Astrocyte of the spinal cord (primary cell): Measurements from ENCODE around the gene CCDC187.

Experiments
- DNase-seq: peaks from one replicate; pipeline ENCODE4 v3.0.0; 2011; ENCODE audit warnings: low read depth, low spot score
- H3K4me3 ChIP-seq: 2 replicates; pipeline ENCODE4 v1.5.1; 2011; ENCODE audit warnings: low read depth, mild to moderate bottlenecking, low read length, moderate library complexity
- CTCF ChIP-seq: IDR thresholded peaks from 2 replicates; pipeline ENCODE4 v1.5.1; 2012; ENCODE audit warnings: low read depth, mild to moderate bottlenecking, low read length, inconsistent platforms
- in situ Hi-C: cut with HindIII; loops from 2 replicates; pipeline ENCODE4 v1.10.0; 2017; ENCODE audit warnings: low sequenced_read_pairs

The CCDC187 gene

DNA sequence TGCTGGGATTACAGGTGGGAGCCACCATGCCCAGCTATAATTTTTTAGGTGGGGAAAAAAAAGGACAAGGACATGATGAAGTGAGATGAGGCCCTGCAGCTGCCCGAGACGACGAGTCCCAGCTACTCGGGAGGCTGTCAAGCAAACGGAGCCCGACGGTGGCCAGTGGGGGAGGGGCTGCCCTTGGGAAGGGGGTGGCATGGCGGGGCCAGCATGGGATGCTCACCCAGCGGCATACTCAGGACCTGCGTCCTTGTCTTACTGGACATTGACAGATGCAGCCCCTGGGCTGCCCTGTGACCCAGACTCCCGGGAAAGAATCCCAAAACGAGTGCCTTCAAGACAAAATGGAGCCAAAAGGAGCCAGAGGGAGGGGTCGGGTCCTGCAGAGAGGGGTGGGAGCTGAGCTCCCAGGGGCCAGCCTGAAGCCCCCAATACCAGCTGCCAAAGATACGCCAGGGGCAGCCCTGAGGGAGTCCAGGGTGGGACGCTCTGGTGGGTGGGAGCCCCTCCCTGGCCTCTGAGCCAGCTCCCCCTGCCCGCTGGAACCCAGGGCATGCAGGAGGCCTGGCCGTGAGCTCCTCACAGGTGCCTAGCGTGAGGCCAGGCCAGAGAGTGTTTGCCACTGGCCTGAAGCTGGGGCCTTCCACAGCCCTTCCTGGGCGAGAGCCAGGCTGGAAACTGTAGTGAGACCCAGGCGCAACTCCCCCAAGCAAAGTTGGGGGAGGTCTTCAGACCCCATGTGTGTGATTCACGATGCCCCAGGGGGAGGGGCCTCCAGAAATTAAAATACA, 15.7 kb downstream of the CCDC187 start:
- TF ChIP-seq CTCF: no peak
- in situ Hi-C loops: no loop called here
- no peak overlapping the region for H3K4me3 ChIP-seq
- DNase-seq: no peak

DNA sequence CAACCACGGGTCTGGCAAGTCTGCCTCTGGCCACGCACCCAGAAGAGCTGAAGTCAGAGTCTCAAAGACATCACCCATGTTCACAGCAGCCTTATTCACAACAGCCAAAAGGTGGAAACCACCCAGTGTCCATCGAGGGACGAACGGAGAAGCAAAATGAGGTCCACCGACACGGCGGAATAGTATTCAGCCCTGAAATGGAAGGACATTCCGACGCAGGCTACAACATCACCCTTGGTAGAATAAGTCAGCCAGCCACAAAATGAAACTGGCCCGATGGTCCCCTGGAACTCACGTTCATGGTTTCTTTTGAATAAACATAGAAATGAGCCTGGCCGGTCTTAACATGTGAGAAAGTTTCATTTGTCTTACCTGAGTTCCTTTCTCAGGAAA, 16.9 kb downstream of the CCDC187 start:
- TF ChIP-seq CTCF: no peak
- no peak overlapping the region for H3K4me3 ChIP-seq
- in situ Hi-C loops: no loop called here
- DNase-seq: no peak

GRCh38 chr9:136286359-136286986, 17.4 kb downstream of the CCDC187 start:
- in situ Hi-C loops: no loop called here
- no peak overlapping the region for H3K4me3 ChIP-seq
- TF ChIP-seq CTCF: no peak
- DNase-seq: no peak

DNA sequence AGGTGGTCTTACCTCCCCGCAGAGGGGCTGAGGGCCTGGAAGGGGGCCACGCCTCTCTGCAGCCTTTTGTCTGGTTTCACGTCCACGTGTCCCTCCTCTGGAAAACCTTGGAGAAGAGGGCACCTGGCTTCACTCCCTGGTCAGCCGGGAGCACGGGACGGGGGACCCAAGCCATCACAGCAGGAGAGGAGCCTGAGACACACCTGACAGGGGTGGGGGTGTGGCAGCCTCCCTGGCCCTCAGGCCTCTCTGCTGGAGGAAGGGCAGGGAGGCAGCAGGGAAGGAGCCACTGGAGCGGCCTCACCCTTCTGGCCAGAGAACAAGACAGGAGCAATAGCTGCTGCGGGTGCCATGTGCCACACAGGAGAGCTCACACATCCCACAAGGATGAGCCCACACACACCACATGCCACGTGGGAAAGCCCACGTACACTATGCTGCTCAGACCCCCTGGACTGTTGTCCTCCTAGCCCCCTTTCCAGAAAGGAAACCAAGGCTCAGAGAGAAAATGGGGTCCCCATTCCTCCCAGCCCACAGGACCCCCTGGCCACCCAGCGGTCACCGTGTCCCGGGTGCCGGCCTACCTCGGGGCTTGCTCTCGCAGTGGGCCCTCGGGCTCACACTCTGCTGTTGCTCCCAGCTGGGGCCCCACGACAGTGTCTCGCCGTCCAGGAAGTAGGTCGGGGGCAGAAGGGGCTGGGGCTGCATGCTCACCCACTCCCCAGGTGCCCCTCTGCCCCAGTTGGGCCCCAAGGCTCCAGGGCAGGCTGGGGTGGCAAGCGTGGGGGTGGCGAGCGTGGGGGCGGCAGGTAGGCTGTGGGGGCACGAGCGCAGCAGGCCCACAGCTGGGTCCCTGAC, 18.2 kb downstream of the CCDC187 start:
- TF ChIP-seq CTCF: no peak
- H3K4me3 ChIP-seq: no peak overlapping the region
- in situ Hi-C loops: no loop called here
- no peak for DNase-seq

- H3K4me3 ChIP-seq: no peak overlapping the region
- in situ Hi-C loops: no loop called here
- no peak for DNase-seq
- TF ChIP-seq CTCF: no peak
These were observed 18.9 kb downstream of the CCDC187 start for GRCh38 chr9:136284951-136285350.

- H3K4me3 ChIP-seq: no peak overlapping the region
- TF ChIP-seq CTCF: no peak
- in situ Hi-C loops: no loop called here
These were observed 19.6 kb downstream of the CCDC187 start for GRCh38 chr9:136284311-136284710.

More at GRCh38 chr9:136284311-136284710, 19.6 kb downstream of the CCDC187 start:
- DNase-seq: no peak
